Subcutaneous adipose tissue (tissue), 4 donors: ENCODE results near the gene KRTAP10-3. TPM values are rescaled to one million over a fixed set of nuclear protein-coding genes. Genes with fewer than 3 reads are reported as not detected.

Source experiments
- CTCF ChIP-seq: fragments of 450-650 bp; IDR thresholded peaks from one replicate; pipeline ENCODE4 v1.5.1; 2016; ENCODE audit warnings: low read depth, mild to moderate bottlenecking, control low read depth, antibody characterized with exemption, moderate library complexity
- total RNA-seq, 4 donors: library from RNA; depleted of rRNA; stranded (reverse); fragments of >200 nt; gene quantifications; one replicate each; pipeline ENCODE4 v1.1.0, GENCODE V29; 2016

The KRTAP10-3 gene
- total RNA-seq, 4 donors from 2014 or later, result not detected

DNA sequence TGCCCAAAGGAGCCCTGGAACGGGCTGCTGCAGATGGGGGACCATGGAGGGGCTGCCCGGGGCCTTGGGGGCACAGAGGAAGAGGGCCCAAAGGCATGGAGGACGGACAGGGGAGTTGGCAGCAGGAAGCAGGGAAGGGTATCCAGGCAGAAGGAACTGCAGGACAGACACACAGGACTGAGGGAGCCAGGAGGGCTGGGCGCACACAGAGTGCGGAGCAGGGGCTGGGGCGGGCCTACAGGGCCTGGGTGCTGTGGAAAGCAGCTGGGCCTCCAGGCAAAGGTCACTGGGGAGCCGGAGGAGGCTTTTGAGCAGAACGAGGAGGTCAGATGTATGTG, 46.7 kb downstream of the KRTAP10-3 start:
- TF ChIP-seq CTCF, result no peak

GRCh38 chr21:44511219-44511937, 47.2 kb downstream of the KRTAP10-3 start:
- no peak for TF ChIP-seq CTCF

GRCh38 chr21:44510508-44511218, 47.9 kb downstream of the KRTAP10-3 start:
- no peak for TF ChIP-seq CTCF

DNA sequence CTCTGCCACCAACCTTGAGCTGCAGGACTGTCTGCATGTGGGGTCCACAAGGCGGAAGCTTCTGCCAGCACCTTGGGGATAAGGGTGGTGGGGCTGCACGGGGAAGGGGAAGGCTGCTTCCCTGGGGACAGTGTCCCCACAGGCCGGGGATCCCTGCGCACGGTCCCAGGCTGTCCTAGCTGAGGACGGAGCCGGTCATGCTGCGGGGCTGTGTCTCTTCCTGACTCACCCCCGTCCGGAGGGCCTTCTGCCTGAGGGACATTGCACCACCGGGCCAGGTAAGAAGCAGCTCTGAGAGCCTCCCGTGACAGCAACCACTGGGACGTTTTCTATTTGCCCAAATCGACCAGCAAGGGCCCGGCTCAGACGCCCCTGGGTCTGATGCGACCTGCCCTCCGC, 48.5 kb downstream of the KRTAP10-3 start:
- no peak for TF ChIP-seq CTCF

DNA sequence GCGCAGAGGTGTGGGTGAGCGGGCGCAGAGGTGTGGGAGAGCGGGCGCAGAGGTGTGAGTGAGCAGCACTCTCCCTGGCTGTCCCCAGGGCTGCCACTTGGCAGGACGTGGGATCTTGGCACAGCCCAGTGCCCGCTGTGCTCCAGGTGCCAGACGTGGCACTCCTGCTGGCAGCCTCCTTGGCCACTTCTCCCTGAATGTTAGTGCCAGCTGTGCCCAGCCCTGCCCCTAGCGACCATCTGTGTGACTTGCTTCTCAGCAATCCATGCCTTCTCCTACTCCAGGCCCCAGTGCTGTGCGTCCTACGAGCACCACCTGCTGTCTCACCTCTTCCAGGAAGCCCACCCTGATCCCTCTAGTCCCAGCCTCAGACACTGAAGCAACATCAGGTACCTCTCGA, 49.1 kb downstream of the KRTAP10-3 start:
- no peak for TF ChIP-seq CTCF

GRCh38 chr21:44508711-44509445, 49.7 kb downstream of the KRTAP10-3 start:
- no peak for TF ChIP-seq CTCF

DNA sequence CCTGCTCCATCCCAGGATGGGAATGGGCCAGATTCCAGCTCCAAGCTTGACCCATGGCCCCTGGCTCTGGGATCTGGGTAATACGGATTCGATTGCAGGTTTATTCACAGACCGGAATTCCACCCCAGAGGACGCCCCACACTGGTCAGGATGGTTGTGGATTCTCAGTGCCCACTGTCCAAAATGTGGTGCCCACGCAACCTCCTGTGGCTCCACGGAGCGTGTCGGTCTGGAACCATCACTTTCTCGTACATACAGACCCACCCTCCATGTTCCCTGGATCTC, 50.2 kb downstream of the KRTAP10-3 start:
- TF ChIP-seq CTCF, result no peak
